GM12864 (cell line): ENCODE data around the gene ADRB2.
"Not testable (repeated sequence)": the region's sequence is repeated elsewhere in the genome, so short reads cannot be mapped to it uniquely, and the experiment has no call there.

Experiments
- DNase-seq: peaks from one replicate; pipeline ENCODE4 v3.0.0-alpha.2; 2011; ENCODE audit warnings: low read depth
- H3K4me3 ChIP-seq: 2 replicates; pipeline ENCODE4 v1.5.1; 2011; ENCODE audit warnings: mild to moderate bottlenecking, low read depth, low read length, control low read depth
- TF ChIP-seq, protein P1 (sequence below): IDR thresholded peaks from 2 replicates; pipeline ENCODE4 v1.5.1; 2011; ENCODE audit warnings: low read depth, mild to moderate bottlenecking, moderate library complexity, low read length, control low read depth, inconsistent platforms; ENCODE audit errors: missing control alignments

ADRB2 gene

GRCh38 chr5:148873690-148874485 lies 47.5 kb downstream of the ADRB2 start:
- no peak overlapping the region for H3K4me3 ChIP-seq
- DNase-seq: no peak
- TF ChIP-seq, protein P1, sequence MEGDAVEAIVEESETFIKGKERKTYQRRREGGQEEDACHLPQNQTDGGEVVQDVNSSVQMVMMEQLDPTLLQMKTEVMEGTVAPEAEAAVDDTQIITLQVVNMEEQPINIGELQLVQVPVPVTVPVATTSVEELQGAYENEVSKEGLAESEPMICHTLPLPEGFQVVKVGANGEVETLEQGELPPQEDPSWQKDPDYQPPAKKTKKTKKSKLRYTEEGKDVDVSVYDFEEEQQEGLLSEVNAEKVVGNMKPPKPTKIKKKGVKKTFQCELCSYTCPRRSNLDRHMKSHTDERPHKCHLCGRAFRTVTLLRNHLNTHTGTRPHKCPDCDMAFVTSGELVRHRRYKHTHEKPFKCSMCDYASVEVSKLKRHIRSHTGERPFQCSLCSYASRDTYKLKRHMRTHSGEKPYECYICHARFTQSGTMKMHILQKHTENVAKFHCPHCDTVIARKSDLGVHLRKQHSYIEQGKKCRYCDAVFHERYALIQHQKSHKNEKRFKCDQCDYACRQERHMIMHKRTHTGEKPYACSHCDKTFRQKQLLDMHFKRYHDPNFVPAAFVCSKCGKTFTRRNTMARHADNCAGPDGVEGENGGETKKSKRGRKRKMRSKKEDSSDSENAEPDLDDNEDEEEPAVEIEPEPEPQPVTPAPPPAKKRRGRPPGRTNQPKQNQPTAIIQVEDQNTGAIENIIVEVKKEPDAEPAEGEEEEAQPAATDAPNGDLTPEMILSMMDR: no peak

DNA sequence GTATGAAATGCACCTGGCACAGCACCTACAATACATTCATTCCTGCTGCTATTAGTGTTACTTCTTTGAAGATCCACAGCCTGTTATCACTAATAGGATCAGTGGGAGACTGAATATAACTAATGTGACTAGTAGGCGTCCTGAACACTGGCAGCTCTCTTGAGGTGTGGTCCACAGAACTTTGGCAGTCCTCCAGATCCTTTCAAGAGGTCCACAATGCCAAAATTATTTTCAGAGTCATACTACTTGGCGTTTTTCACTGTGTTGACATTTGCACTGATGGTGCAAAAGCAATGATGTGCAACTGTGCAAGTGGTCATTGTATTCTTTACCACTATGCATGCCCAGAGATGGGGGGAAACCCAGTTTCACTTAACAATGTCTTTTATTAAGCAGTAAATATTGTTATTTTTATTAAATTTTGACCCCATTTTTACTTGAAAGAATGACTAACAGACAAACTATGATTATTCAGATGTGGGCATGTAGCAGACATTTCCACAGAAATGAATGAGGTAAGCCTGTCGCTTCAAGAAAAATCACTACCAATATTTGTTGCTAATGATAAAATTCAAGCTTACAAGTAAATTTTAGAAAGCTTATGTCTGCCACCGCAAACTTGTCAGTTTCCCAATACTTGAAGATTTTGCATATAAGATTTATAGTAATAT lies 48.9 kb downstream of the ADRB2 start:
- TF ChIP-seq, protein P1: no peak
- DNase-seq: no peak

DNA sequence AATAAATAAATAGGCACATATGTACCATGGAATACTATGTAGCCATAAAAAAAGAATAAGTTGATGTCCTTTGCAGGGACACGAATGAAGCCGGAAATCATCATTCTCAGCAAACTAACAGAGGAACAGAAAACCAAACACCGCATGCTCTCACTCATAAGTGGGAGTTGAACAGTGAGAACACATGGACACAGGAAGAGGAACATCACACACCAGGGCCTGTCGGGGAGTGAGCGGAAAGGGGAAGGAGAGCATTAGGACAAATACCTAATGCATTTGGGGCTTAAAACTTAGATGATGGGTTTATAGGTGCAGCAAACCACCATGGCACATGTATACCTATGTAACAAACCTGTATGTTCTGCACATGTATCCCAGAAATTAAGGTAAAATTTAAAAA lies 51.0 kb downstream of the ADRB2 start:
- not testable (repeated sequence) for H3K4me3 ChIP-seq, DNase-seq

More for the DNA sequence above, 48.9 kb downstream of the ADRB2 start:
- H3K4me3 ChIP-seq: no peak overlapping the region
